ENCODE measurements around the gene DAPP1. TPM values are rescaled to one million over a fixed set of nuclear protein-coding genes. Genes with fewer than 3 reads are reported as not detected.
"Not testable (repeated sequence)": the region's sequence is repeated elsewhere in the genome, so short reads cannot be mapped to it uniquely, and the experiment has no call there.

Gene DAPP1
- total RNA-seq, 1 donor from 2014 or later = 54.7 TPM

- ATAC-seq = peak; percentile 34
Measured at GRCh38 chr4:99825272-99825671, 8.6 kb downstream of the DAPP1 start.

DNA sequence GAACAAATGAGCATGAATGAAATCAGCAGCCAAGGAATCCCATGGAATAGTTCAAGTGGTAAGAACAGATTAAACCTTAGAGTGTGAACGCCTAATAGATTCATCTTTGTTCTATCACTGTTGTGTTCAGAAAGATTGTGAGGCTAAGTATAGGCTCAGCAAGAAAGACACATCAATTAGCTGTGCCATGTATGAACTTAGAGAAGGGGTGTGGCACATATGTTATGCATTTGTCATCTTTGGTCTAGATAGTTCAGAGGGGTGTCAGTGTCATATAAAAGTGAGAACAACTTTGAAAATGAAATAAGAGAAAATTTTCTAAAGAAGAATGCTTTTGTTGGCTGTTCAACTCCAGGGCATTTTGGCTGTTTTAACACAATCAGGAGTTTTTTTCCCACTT, 9.4 kb downstream of the DAPP1 start:
- ATAC-seq = peak; percentile 67

GRCh38 chr4:99827454-99827853, 10.8 kb downstream of the DAPP1 start:
- peak; percentile 73 for ATAC-seq

- ATAC-seq = peak; percentile 72
Measured at GRCh38 chr4:99827857-99828256, 11.2 kb downstream of the DAPP1 start.

DNA sequence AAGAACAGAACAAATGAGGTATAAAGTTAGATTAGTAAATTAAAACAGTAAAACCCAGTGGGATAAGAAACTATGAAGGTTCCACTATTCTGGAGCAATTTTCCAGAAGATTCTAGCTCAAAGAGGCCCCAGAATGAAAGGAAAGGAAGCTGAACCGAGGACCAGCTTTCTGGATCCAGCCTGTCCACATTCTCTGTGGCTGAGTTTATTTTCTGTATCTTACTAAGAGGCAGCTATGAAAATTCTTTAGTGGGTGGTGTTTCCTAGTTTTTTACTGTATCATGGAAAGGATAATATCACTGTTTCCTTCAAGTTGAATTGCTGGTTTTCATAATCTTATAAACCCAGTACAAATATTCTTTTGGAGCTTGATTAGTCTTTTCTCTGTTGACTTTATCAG, 11.8 kb downstream of the DAPP1 start:
- peak; percentile 67 for ATAC-seq

GRCh38 chr4:99830051-99830450, 13.4 kb downstream of the DAPP1 start:
- not testable (repeated sequence) for ATAC-seq

GRCh38 chr4:99832321-99832720, 15.7 kb downstream of the DAPP1 start:
- no peak for ATAC-seq

- no peak for ATAC-seq
Measured at GRCh38 chr4:99832758-99833157, 16.1 kb downstream of the DAPP1 start.

GRCh38 chr4:99833756-99834155, 17.1 kb downstream of the DAPP1 start:
- ATAC-seq = peak; percentile 79

- no peak for ATAC-seq
Measured at GRCh38 chr4:99834569-99834968, 17.9 kb downstream of the DAPP1 start.

GRCh38 chr4:99835942-99836341, 19.3 kb downstream of the DAPP1 start:
- ATAC-seq = no peak

- ATAC-seq = peak; percentile 98
Measured at GRCh38 chr4:99838927-99839326, 22.3 kb downstream of the DAPP1 start.

DNA sequence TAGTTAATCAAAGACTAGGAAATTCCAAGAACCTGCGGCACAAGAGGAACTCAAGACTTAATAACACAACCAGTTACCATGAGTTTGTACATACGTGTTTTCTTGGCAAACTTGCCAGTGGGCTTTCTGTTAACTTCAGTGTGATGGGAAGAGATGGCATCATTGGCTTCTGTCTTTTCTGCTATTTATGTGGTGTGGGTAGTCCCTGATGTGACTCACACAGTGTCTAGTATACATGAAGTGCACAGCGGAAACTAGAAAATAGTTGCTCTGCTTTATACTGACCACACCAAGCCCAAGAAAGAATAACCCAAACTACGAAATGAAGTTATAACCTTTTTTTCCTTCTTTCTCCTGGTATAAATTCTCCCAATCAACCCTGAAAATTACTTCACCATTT, 24.5 kb downstream of the DAPP1 start:
- no peak for ATAC-seq

DNA sequence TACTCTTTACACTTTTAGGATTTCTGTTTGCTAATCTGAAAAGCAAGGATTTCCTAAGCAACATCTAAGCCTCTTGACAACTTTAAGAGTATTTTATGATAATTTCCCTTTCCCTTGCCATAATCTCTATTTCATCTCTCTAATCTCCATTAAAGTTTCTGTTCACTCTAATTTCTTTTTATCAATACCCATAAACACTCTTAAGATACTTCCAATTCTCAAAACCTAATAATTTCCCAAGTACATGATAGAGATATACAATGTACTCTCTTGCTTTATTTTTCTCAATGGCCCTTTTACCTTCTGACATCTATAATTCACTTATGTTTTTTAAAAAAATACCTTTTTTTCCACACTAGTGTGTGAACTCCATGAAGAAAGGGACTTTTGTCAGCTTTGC, 26.8 kb downstream of the DAPP1 start:
- ATAC-seq = no peak

DNA sequence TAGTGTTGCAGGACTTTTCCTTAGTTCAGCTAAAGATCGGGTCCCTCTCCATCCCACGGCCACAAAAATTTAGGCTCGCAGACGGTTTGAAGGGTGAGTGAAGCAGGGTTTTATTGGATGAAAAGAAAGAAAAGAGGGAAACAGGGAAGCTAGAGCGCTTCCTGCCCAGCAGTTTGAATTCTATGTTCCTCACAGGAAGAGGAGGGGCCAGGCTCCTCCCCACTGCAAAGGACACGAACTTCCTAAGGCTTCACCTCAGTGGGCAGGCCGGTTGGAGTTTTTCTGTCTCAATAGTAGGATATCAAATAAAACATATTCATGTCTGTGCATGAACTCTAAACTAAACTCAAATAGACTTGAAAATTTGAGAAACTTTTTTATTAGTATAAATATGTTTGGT, 27.4 kb downstream of the DAPP1 start:
- no peak for ATAC-seq

DNA sequence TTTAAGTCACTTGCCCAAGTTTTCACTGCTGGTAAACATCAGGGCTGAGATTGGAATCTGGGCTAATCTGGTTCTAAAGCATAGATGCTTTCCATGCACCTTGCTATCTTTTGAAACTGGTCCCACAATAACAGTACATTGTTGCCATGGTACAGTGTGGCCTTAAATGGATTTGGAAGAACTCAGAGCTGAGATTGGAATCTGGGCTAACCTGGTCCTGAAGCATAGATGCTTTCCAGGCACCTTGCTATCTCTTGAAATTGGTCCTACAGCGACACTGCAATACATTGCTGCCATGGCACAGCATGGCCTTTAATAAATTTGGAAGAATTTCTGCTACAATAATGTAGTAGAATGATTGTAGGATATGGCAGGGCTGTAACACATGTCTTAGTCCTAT, 28.6 kb downstream of the DAPP1 start:
- no peak for ATAC-seq

DNA sequence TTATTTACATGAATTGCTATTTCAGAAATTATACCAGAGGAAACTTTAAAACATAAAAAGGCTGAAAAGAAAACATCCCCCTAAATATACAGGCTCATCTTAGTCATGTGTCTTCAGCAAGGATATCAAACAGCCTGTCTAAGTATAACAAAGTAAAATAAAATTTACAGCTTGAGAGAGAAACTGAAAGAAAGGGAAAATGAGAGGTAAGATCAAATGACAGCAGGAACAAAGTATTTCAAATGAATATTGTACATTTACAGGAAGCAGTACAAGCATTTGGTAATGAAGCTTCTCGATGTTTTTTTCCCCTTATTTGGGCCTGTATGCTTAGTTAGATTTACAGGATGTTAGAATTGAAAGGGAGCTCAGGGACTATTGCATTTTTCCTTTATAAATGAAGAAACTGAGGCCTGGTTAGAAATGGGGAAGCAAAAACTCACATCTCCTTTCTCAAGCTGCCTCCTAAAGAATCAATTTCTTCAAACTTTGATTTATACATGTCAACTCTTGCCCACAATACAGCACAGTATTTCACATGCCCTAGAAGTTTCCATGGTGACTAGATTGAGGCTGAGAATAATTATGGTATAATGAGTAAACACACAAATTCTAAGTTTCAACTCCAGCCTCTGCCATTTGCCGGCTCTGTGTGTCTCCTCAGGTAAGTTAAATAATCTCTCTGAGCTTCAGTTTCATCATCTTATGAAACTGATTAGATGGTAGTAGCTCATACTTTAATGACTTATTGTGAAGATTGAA, 29.3 kb downstream of the DAPP1 start:
- ATAC-seq = no peak

GRCh38 chr4:99846891-99847290, 30.3 kb downstream of the DAPP1 start:
- no peak for ATAC-seq

- ATAC-seq = no peak
Measured at GRCh38 chr4:99847362-99847976, 30.8 kb downstream of the DAPP1 start.

DNA sequence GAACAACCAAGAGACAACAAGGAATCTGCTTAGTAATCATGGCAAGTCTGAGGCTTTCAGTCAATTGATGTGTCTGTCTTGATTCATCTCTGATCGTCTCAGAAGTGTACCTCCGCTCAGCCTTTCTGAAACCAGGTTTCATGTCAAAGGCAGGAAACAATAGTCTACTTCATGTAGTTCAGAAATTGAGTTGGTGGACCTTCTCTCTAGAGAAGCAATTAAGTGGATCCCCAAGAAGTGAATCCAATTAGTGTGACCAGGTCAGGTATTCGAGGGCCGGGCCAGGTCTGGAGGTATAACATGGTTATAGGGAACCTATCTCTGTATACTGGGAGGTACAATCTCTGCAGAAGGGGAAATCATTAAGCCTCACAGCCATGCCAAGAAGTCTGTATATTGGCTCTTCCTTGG, 32.0 kb downstream of the DAPP1 start:
- ATAC-seq = no peak

- ATAC-seq = no peak
Measured at GRCh38 chr4:99852199-99852749, 35.6 kb downstream of the DAPP1 start.

- no peak for ATAC-seq
Measured at GRCh38 chr4:99853190-99853589, 36.6 kb downstream of the DAPP1 start.

DNA sequence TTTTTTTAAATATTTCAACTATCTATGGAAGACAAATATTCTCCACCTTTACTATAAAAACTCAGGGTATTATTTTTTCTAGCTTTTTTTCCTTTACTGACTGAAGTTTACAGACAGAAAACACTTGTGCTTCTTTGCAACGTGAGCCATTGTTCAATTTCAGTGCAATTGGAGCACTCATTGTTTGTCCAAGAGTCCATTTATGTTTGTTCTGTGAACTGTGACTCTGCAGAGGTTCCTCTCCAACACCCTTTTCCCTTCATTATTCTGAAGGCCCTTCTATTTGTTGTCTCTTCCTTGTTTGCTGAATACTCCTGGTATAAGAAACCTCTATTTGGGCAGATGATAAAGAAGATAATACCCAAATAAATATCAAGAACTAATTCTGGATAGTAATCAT, 37.4 kb downstream of the DAPP1 start:
- ATAC-seq = no peak

- ATAC-seq = no peak
Measured at GRCh38 chr4:99855678-99856077, 39.1 kb downstream of the DAPP1 start.

Measured in esophagus mucosa (tissue), 1 donor.